ENCODE results near the gene SPON1. TPM values are rescaled to one million over a fixed set of nuclear protein-coding genes. Genes with fewer than 3 reads are reported as not detected.
A peak's percentile ranks its signal among the peaks of the same experiment; 100 is the strongest.
"Not testable (repeated sequence)": the region's sequence is repeated elsewhere in the genome, so short reads cannot be mapped to it uniquely, and the experiment has no call there.

SPON1 gene
- polyA plus RNA-seq, 4 donors: 73.8 to 93.4 (median 89.9) TPM

- DNase-seq (ENCODE audit: low read depth in 4 of 4, low spot score in 3 of 4): no peak
Measured at GRCh38 chr11:14075118-14076078, 112.9 kb downstream of the SPON1 start.

- peak in 1 of 4 donors; percentile 28 for DNase-seq (ENCODE audit: low read depth in 4 of 4, low spot score in 3 of 4)
Measured at GRCh38 chr11:14079011-14079410, 116.5 kb downstream of the SPON1 start.

DNA sequence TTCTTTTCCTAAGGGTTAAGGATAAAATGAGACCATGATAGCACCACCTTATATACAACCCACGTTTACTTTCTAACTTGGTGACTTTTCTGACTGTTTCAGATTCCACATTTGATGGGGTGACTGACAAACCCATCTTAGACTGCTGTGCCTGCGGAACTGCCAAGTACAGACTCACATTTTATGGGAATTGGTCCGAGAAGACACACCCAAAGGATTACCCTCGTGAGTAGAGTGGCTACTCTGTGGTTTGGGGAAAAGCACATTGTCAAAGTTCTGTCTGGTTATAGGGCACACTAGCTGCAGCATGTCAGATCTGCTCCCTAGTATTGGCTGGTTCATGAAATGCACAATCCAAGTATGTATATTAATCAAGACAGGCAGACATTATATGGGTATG, 117.3 kb downstream of the SPON1 start:
- DNase-seq (ENCODE audit: low read depth in 4 of 4, low spot score in 3 of 4): no peak

DNA sequence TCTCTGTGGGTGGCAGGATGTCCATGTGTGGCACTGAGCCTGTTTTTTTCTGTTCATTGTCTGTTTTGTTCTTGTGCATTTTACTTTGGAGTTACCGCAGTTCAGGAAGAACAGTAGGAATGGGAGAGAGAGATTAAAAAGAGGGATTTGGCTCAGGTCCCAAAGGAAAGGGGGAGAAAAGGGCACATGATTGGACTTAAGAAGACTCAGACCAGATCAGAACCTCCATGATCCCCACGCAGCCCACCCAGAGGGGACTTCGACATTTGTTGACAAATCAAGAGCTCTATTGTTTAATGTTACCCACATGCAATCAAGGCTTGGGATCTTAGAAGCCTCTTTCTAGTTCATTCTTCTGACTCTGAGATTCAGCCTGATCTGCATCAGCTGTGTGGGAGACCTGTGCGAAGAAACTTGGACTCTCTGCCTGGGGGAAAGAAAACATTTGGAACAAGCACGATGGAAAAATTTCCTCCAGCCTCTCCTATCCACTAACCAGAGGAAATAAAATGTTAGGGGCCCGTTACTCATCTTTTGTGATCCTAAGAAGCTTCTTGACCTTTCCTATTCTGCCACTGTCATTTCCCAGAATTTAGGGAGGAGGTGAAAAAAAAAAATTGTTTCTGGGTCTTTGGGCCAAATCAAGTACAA, 119.2 kb downstream of the SPON1 start:
- DNase-seq (ENCODE audit: low read depth in 4 of 4, low spot score in 3 of 4): no peak

DNA sequence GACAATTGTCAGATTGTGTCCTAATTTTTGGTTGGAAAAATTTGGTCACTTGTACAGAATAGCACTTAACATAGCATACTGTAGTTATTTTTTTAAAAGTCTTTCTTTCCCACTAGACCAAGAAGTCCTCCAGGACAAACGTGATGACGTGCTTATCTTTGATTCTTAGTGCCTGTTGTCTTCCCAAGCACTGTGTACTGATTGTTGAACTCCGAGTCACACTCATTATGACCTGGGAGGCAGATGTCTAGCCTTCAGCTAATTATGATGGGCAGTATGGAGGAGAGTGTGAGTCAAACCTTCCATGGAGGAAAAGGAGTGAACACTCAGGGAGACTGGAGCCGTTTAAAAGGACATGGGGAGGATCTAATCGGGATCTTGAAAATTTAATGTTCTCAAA, 119.8 kb downstream of the SPON1 start:
- no peak for DNase-seq (ENCODE audit: low read depth in 4 of 4, low spot score in 3 of 4)

- DNase-seq (ENCODE audit: low read depth in 4 of 4, low spot score in 3 of 4): not testable (repeated sequence)
Measured at GRCh38 chr11:14088861-14089260, 126.3 kb downstream of the SPON1 start.

GRCh38 chr11:14089690-14090462, 127.4 kb downstream of the SPON1 start:
- no peak for DNase-seq (ENCODE audit: low read depth in 4 of 4, low spot score in 3 of 4)

DNA sequence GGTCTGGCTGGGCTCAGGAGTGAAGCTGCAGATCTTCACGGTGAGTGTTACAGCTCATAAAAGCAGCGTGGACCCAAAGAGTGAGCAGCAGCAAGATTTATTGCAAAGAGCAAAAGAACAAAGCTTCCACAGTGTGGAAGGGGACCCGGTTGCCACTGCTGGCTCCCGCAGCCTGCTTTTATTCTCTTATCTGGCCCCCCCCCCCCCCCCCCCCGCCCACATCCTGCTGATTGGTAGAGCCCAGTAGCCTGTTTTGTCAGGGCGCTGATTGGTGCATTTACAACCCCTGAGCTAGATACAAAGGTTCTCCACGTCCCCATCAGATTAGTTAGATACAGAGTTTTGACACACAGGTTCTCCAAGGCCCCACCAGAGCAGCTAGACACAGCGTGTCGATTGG, 128.1 kb downstream of the SPON1 start:
- DNase-seq (ENCODE audit: low read depth in 4 of 4, low spot score in 3 of 4): not testable (repeated sequence)

- DNase-seq (ENCODE audit: low read depth in 4 of 4, low spot score in 3 of 4): no peak
Measured at GRCh38 chr11:14093065-14093464, 130.5 kb downstream of the SPON1 start.

- no peak for DNase-seq (ENCODE audit: low read depth in 4 of 4, low spot score in 3 of 4)
Measured at GRCh38 chr11:14094481-14095037, 132.0 kb downstream of the SPON1 start.

DNA sequence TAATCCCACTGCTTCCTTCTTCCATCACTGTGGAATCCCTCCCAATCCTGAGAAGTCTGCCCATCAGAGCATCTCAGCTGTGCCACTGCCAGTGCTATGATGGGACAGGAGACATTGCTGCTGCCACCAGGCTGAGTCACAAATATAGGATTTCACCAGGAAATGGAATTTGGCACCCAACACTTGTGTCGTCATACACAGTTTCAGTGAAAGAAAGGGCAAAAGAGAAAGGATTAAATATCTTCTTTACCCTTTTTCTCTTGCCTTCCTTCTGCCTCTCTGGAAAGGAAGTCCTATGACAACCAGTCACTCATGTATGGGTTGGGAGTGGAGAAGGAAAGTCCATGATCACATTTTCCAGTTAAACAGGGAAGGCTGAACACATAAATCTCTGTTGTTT, 133.4 kb downstream of the SPON1 start:
- DNase-seq (ENCODE audit: low read depth in 4 of 4, low spot score in 3 of 4): no peak

DNA sequence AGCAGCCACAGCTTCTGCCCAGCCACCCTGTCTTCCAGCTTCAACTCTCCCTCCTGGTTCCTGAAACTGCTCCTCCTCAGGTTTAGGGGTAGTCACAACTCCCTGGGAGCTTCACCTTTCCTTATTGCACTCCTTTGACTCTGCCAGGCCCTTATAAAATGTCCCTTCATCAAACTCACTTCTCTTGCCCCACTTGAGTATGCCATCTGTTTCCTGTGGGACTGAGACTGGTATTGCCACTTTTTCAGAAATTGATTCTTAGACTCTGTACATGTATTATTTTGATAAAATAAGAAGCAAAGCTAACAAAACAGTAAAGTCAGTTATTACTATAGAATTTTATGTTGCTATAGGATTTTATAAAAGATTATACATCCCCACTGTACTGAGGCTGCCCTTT, 134.1 kb downstream of the SPON1 start:
- DNase-seq (ENCODE audit: low read depth in 4 of 4, low spot score in 3 of 4): no peak

DNA sequence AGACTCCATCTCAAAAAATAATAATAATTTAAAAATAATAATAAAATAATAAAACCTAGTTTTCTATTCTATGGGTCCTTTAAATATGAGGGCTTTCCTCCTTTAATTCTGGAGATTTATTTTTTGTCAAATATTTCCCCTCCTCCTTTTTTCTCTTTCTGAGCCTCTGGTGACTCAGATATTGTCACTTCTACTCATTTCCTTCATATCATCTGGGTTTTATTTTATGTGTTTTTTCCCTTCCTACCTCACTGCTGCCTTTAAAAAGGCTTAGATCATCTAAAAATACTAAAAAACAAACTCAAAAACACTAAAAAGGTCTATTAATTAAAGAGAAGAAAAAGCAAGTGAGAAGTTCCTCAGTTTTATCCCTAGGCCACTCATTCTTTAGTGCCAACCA, 138.9 kb downstream of the SPON1 start:
- no peak for DNase-seq (ENCODE audit: low read depth in 4 of 4, low spot score in 3 of 4)

GRCh38 chr11:14102766-14103165, 140.2 kb downstream of the SPON1 start:
- no peak for DNase-seq (ENCODE audit: low read depth in 4 of 4, low spot score in 3 of 4)

DNA sequence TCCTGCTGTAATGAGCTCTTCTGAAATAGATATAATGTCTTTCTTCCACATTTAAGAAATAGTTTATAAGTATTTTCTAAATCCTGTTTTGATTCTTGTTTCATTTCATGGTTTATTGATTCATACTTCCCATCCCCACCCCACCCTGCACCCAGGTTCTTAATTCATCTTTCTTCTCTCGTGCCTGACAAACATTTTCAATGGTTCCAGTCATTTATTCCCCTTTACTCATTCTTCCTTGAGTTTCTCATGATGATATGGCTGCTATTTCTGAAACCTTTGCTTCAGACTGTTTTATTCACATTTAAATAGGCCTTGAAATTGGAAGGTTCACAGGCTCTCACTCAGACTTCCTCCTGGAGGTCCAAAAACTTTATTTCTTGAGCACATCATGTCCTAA, 142.9 kb downstream of the SPON1 start:
- DNase-seq (ENCODE audit: low read depth in 4 of 4, low spot score in 3 of 4): no peak

DNA sequence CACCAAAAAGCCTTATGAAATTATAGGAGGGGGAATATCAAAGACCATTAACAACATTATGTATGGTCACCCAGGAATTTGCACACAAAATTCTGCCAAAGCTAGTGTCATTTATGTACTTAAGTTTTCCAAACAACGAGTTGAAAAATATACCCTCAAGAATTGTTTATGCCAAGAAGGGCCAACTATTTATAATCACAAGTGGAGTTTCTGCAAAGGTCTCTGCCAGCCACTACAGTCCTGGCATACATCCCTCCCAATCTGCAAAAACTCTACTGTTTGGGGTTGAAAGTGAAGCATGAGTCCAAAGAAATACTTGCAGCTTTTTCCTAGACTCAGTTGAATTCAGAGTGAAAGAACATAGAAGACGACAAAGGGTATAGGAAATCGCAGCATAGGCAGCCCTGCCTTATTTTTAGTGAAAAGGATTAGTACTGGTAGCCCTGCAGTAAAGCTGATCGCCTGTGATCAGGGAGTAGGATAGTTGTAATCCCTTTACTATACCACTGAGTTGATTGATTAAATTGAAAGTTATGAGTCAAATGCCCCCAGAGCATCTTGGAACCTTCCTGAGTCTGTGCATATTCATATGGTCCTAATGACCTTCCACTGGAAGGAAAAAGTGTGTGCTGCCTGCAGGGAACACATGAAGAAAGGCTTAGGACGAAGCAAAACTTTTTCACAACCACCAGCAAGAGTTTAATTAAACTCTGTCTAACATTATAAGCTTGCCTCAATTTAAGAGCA, 144.0 kb downstream of the SPON1 start:
- no peak for DNase-seq (ENCODE audit: low read depth in 4 of 4, low spot score in 3 of 4)

DNA sequence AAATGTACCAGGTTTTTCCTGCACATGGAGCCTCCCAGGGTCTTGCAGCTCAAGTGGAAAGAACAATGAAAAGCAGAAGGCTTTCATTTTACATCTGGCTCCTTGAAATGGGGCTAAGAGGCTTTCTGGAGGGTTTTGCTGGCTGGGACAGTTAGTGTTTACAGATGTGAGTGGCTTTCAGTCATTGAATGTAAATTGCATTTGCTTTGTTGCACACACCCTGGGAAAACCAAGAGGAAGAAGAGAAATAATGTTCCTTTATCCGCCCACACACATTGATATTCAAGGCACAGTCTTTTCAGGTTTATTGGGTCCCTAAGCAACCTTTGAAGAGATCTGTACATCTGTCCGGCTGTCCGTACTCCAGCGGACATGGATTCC, 144.5 kb downstream of the SPON1 start:
- no peak for DNase-seq (ENCODE audit: low read depth in 4 of 4, low spot score in 3 of 4)

- no peak for DNase-seq (ENCODE audit: low read depth in 4 of 4, low spot score in 3 of 4)
Measured at GRCh38 chr11:14109742-14110141, 147.2 kb downstream of the SPON1 start.

GRCh38 chr11:14110629-14111028, 148.1 kb downstream of the SPON1 start:
- DNase-seq (ENCODE audit: low read depth in 4 of 4, low spot score in 3 of 4): no peak

DNA sequence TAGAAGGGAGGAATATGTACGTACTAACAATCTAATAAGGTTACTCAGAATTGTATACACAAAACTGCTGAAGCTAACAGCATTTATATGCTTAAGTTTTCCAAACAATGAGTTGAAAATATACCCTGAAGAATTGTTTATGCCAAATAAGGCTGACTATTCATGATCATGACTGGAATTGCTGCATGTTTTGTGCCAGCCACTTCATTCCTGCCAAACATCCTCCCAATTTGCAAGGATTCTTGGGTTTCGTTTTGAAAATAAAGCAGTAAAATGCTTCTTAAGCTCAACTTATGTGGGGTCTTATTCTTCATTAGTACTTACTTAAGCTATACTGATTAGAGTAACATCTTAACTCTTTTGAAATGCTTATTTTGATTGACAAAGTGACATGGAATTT, 149.0 kb downstream of the SPON1 start:
- DNase-seq (ENCODE audit: low read depth in 4 of 4, low spot score in 3 of 4): no peak
